Cardiac fibroblast (primary cell): ENCODE data around the gene TTF1.

ENCODE experiments used
- DNase-seq, 2 donors: peaks; one replicate each; pipeline versions ENCODE4 v3.0.0 to v3.0.0-alpha.2; 2010; ENCODE audit warnings: low read depth in 2 of 2
- H3K4me3 ChIP-seq, 2 donors: replicated peaks in 1 of 2; 1 replicate in 1 of 2; 2 replicates in 1 of 2; pipeline ENCODE4 v1.5.1; 2011; ENCODE audit warnings: low read depth in 2 of 2, low read length in 2 of 2, mild to moderate bottlenecking in 2 of 2, moderate library complexity in 1 of 2
- CTCF ChIP-seq: IDR thresholded peaks from one replicate; pipeline ENCODE4 v1.5.1; 2011; ENCODE audit warnings: low read depth, mild to moderate bottlenecking, low read length, inconsistent platforms

The TTF1 gene

GRCh38 chr9:132408521-132408920 lies 1.9 kb upstream of the TTF1 start:
- H3K4me3 ChIP-seq, result no peak overlapping the region
- DNase-seq, result peak in 1 of 2 donors; percentile 34
- no peak for TF ChIP-seq CTCF

GRCh38 chr9:132407196-132407595 lies 556 bp upstream of the TTF1 start:
- no peak overlapping the region for H3K4me3 ChIP-seq
- no peak for DNase-seq
- no peak for TF ChIP-seq CTCF

- no peak overlapping the region for H3K4me3 ChIP-seq
- no peak for TF ChIP-seq CTCF
- DNase-seq, result peak; percentile 60 to 67
Measured at GRCh38 chr9:132404228-132404881, 2.3 kb downstream of the TTF1 start.

GRCh38 chr9:132401824-132402223 lies 4.8 kb downstream of the TTF1 start:
- no peak for DNase-seq
- TF ChIP-seq CTCF, result no peak
- no peak overlapping the region for H3K4me3 ChIP-seq

- no peak overlapping the region for H3K4me3 ChIP-seq
- no peak for TF ChIP-seq CTCF
- DNase-seq, result no peak
Measured at GRCh38 chr9:132395560-132395959, 11.1 kb downstream of the TTF1 start.

- no peak overlapping the region for H3K4me3 ChIP-seq
- DNase-seq, result no peak
- TF ChIP-seq CTCF, result no peak
Measured at GRCh38 chr9:132391449-132391848, 15.2 kb downstream of the TTF1 start.

- H3K4me3 ChIP-seq, result no peak overlapping the region
- TF ChIP-seq CTCF, result no peak
- no peak for DNase-seq
Measured at GRCh38 chr9:132390966-132391365, 15.7 kb downstream of the TTF1 start.
